Fibroblast of lung (primary cell): ENCODE data around the gene CPLANE2.

Experiments
- CTCF ChIP-seq, 2 donors: IDR thresholded peaks in 1 of 2; conservative IDR thresholded peaks in 1 of 2; 1 replicate in 1 of 2; 2 replicates in 1 of 2; pipeline ENCODE4 v1.5.1; 2011 to 2012; ENCODE audit warnings: low read length in 2 of 2, control low read depth in 1 of 2, inconsistent platforms in 1 of 2, low read depth in 1 of 2, mild to moderate bottlenecking in 1 of 2
- EZH2 ChIP-seq: IDR thresholded peaks from 2 replicates; pipeline ENCODE4 v1.5.1; 2012; ENCODE audit warnings: low read length, control low read depth, mild to moderate bottlenecking; ENCODE audit errors: missing control alignments

GRCh38 chr1:16199157-16199501, 37.9 kb downstream of the CPLANE2 start:
- TF ChIP-seq CTCF (conservative IDR thresholded peaks at IDR 0.05 in 1 of 2, IDR thresholded peaks at IDR 0.05 in 1 of 2; ENCODE audit: low read depth in 1 of 2, low read length in 2 of 2) (no peak), EZH2 (no peak)
